Measurements from ENCODE around the gene RASA4.
"Not testable (repeated sequence)": the region's sequence is repeated elsewhere in the genome, so short reads cannot be mapped to it uniquely, and the experiment has no call there.

Gene RASA4

DNA sequence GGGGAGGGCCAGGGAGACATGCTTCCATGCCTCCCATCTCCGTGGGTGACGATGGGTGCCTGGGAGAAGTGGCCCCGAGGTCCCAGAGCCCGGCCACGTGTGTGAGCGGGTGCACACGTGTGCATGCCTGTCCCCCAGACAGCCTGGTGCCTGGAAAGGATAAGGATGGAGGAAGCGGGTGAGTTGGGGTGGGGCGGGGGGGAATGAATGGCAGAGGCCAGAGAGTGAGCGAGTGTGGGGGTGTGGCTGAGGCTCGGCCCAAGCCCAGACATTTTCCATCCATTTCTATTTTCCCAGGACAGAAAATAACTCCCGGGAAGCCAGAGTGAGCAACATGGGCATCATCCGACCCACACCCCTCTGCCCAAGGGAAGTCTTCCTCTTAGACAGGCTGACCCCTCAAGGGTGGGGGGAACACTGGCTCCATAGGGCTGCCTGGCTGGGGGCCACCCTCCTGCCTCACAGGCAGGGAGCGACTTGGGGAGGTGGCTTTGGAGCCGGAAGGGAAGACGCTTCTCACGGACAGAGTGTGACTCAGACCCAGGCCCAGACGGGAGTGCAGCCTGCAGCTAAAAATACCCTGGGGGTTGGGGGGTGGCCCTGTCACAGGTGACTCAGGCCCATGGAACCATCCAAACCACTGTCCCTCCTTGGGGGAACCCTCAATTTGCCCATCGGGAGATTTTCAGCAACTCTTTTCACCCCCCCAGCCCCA lies 12.0 kb downstream of the RASA4 start:
- not testable (repeated sequence) for DNase-seq

DNA sequence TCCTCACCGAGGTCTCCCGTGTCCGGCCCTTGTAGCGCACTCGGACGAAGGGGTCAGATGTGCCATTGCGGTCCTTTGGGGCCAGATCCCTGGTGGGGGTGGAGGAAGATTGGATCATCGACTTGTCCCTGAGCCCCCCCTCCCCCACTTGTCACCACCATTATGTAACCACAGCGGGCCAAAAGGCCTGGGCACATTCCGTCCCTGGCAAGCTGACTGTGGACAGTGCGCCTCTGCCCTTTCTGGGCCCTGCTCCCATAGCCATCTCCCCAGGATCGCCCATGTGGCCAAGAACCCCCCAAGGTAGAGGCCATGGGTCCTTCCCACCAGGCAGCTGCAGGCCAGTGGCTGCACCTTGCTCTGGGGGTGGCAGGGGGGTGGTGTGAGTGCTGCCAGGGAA lies 14.2 kb downstream of the RASA4 start:
- not testable (repeated sequence) for DNase-seq

DNA sequence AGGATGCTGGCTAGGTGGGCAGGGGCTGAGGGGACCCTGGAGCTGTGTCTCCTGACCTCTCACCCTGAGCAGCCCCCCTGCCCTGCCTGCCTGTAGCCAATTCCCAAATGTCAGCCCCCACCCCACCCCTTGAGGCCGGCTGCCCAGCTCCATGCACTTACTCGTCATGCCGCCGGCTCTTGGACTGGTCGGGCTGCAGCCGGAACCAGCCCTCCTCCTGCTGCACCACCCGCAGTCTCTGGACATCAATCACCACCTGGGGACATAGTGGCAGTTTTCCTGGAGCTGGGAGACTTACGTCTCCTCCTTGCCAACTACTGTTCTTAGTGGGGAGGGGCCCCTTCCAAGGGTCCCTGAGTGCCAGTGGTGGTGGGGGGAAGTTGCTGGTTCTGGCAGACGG lies 16.9 kb downstream of the RASA4 start:
- DNase-seq, result not testable (repeated sequence)

DNA sequence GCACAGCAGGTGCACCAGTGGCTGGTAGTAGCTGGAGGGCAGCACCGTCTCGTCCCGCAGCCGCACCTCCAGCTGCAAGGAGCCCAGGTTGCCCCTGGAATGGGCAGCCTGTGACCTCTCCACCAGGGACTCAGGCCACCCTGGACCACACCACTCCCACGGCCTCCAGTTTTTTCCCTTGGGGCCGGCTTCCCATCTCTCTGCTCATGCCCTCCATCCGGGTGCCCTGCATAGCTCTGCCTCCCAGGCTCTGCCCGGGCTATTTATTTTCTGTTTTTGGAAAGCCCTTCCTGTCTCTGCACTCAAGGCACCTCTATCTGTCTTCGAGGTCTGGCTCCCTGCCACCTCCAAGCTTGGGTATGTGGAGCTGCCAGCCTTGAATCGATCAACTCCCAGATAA lies 20.5 kb downstream of the RASA4 start:
- not testable (repeated sequence) for DNase-seq

DNA sequence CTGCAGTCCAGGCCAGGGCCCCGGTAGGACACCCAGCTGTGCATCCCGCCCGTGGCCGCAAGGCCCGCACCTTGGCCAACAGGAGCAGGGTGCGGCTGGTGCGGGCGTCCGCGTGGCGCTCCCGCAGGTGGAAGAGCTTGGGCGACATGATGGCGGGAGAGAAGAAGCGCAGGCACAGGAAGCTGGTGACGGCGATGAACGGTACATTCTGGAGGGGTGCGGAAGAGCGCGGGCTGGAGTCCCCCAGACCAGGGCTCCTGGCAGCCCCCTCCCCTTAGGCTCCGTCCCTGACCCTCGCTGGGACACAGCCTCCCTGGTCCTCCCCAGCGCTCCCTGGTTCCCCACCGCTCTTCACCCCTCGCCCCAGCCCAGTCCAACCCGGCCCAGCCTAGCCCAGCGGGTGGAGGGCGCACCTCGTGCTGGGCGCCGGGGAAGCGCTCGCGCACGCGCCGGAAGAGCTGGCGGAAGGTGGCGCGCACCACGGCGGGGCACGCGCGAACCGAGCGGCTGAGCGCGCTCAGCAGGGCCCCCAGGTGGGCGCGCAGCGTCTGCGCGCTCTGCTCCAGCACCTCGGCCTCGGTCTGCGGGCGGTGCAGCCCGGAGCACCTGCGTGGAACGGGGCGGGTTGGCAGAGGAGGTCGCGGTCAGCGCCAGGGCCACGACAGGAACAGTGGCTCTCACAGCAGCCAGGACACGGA lies 22.8 kb downstream of the RASA4 start:
- not testable (repeated sequence) for DNase-seq

DNA sequence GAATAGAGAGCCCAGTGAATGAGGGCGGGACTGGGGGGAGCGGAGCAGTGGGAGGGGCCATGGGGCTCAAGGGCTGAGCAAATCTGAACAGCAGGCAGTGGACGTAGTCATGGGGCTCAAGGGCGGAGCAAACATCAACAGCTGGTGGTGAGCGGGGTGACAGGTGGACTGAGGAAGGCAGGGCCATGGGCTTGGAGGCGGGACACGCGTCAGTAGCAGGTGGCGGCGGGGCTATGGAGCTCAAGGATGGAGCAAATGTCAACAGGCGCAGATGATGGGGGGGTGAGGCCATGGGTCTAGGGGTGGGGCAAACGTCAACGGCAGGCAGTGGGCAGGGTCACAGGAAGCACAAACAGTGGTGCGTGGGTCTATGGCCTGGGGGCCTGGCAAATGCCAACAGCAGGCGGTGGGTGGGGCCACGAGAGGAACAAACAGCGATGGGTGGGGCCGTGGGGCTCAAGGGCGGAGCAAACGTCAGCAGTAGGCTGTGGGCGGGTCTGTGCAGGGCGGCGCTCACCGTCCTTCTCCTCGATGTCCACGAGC lies 24.0 kb downstream of the RASA4 start:
- DNase-seq, result peak; percentile 33

DNA sequence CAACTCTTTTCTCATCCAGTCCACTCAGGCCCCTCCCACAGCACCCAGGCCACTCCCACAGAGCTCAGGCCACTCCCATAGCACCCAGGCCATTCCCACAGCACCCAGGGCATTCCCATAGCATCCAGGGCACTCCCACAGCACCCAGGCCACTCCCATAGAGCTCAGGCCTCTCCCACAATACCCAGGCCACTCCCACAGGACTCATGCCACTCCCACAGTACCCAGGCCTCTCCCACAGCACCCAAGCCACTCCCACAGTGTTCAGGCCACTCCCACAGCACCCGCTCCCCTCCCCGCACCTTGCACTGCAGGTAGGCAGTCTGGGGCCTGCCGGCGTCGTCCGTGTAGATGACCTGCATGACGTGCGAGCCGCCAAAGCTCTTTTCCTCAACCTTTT lies 26.7 kb downstream of the RASA4 start:
- DNase-seq, result not testable (repeated sequence)

DNA sequence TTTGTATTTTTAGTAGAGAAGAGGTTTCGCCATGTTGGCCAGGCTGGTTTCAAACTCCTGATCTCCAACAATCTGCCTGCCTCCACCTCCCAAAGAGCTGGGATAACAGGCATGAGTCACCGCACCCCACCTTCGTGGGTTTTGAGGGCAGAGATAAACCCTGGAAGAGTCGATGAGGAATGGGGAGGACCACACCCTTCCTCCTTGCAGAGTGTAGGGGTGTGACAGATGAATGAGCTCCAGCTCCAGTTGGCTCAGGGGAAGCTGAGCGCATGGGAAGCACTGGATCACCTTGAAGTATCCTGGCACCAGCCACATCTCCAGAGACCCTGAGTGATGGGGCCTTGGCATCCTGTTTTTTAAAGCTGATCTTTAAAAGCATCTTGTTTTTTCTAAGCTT lies 33.1 kb downstream of the RASA4 start:
- not testable (repeated sequence) for DNase-seq

DNA sequence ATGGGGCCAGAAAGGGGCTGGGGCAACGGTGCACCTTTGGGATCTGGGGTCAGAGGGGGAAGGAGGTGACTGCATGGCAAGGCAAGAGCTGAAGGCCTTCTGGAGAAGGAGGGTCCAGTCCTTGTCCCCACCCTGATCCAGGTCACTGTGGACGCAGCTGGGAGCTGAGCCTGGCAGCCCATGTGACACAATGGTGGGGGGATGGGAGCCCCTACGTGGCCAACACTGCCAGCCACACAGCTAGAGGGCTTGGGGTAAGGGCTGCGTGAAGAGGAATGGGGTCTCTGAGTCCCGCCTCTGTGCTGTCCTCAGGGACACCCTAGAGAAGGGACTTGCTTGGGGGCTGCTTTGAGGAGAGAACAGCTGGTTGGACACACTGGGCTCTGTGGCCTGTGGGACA lies 34.8 kb downstream of the RASA4 start:
- not testable (repeated sequence) for DNase-seq

DNA sequence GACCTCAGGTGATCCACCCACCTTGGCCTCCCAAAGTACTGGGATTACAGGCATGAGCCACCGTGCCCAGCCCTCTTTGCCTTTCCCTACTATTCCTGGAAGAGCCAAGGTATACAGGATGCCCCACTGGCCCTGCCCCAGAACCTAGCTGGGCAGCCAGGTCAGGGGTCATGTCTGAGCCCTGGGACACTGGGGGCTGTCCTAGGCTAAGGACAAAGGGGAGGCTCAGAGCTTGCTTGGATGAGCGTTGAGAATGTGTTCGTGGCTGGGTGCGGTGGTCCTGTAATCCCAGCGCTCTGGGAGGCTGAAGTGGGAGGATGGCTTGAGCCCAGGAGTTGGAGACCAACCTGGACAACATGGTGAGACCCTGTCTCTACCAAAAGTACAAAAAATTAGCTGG lies 38.1 kb downstream of the RASA4 start:
- peak; percentile 4 for DNase-seq

DNA sequence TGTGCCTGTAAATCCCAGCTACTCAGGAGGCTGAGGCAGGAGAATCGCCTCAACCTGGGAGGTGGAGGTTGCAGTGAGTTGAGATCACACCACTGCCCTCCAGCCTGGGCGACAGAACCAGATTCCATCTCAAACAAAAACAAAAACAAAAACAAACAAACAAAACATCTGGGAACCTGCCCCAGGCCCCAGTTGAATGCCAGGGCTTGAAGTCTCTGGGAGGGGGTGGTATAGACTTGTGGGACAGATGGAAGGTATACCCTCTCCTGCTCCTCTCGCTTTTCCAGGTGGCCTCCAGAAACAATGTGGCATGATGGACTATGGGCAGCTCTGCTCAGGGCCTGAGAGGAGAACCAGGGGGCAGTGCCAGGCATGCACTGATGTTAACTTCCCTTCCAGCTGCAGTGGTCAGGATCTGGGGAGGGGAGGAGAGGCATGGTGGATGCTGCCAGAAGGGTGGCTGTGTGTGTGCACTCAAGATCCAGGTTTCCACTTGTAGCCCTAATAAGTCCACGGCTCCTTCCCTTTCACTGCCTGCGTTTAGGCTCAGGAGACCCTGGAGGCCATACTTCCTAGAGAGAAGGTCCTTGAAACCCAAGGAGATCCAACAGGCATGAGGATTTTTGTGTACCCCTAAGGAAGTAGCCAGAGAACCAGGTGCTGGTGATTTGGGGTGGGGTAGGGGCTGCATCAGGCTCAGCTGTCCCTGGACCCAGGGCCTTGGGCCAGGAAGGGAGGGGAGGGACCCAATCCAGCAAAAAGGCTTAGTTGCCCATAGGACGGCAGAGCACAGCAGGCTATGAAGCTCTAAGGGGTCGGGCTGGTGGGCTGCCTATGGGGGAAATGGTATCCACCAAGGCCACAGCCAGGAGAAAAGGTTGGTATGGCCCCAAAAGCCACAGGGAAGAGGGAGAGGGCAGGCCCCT lies 39.0 kb downstream of the RASA4 start:
- DNase-seq, result not testable (repeated sequence)

DNA sequence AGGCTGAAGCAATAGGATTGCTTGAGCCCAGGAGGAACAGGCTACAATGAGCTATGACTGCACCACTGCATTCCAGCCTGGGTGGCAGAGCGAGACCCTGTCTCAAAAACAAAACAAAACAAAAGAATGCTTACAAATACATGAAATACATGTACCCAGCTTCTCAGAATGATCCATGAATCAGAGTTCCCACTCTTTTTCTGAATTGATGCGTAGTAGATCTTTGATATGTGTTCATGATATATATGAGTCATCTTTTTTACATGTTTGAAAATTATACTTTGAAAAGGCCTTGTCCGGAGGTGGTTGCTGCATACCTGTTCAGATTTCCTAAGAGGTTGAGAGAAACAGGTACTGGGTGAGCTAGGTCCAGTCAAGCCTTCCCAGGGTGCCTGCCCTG lies 40.2 kb downstream of the RASA4 start:
- not testable (repeated sequence) for DNase-seq

DNA sequence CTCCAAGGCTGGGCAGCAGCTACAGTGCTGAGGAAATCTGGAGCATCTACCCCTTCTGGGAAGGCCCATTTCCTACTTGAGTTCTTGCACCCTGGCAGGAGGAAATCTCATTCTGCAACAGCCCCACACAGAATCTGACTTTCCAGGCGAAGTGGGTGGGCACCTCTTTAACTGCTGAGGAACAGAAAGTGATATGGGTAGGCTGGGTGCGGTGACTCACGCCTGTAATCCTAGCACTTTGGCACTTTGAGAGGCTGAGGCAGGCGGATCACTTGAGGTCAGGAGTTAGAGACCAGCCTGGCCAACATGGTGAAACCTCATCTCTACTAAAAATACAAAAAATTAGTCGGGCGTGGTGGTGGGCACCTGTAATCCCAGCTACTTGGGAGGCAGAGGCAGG lies 41.9 kb downstream of the RASA4 start:
- DNase-seq, result not testable (repeated sequence)

DNA sequence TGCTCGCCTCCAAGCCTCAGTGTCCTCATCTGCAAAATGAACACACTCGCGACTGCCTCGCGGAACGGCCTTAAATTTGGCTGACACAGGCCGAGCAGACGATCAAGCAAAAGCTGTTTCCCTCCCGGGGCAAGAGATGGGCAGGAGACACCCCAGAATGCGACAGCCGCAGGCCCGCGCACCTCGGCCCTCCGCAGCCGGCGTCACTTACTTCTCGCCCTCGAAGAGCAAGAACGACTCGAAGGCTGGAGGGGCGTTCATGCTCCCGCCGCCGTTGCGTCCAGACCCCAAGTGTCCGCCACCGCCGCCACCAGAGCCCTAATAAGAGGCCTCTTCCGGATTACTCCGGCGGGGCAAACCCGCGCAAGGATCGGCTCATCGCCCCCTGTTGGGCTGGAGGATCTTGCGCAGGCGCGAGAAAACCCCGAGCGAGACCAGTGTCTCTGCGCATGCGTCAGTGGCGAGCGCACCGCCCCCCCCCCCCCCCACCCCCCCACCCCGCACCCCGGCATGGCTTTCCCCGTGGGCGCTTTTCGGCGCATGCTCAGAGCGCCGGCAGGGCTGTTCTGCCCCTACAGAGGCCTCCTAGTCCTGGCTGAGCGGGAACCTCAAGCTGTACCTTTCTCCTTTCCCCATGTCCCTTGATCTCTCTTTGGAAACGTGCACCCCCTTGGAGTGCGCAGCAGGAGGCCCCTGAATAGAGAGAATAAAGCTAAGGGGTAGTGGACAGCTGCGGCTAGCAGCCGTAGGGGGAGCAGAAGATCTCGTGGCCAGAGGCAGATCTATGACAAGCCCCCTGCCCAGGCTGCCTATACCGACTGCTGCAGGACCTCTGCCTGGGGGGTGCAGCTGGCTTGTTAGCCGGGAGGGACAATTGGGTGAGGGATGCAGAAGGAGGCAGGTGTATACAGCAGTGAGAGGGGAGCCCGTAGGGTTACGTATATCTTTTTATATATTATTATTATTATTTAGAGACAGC lies 44.0 kb downstream of the RASA4 start, which contains the start of gene POLR2J3:
TSS of gene POLR2J3 (minus strand) at position 323 of the 979 bp plus-strand sequence. CDS start at position 261, 62 bp downstream.
- DNase-seq, result peak; percentile 100

DNA sequence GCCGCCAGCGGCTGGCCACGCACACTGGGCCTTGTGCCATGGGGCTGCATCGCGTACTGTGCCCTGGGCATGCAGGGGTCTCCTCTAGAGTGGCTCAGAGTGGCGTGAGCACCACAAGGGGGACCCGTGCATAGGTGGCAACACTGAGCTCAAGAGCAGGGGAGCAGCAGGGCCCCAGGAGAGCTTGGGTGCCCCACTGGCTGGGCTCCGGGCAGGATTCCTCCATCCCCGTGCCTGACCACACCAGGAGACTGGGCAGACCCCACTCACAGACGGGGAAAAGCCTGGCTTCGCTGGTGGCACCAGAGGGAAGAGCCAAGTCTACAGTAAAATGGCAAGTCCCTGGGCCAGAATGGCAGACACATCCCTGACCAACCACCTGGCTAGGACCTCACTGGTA lies 47.9 kb downstream of the RASA4 start:
- DNase-seq, result not testable (repeated sequence)

DNA sequence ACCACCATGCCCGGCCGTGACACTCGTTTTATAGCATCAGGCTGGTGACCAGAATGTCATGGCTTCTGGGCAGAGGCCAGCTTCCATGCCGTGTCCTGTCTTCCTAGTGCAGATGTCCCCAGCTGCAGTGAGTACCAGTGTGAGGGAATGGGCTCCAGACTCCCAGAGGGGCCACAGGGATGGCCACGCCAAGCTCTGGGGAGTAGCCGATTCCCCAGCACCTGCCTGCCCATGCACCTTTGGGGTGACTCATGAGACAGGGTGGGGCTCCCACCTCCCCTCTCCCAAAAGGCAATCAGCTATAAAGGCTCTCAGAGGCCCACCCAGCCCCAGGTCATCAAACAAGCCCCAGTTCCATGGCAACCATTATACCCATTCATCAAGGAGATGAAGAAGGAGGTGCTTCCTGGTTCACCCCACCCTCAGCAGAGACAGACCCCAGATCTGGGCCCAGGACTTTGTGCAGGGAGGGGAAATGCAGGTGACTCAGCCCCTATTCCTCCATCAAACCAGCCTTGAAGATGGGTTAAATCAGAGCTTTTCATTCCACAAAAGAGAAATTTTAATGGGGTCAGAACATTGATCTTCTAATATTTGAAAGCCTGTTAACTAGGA lies 65.6 kb downstream of the RASA4 start, which contains the start of gene SPDYE2:
TSS of gene SPDYE2 (plus strand) at position 419 of the 615 bp plus-strand sequence. CDS start 2,030 bp downstream, outside the sequence.
- not testable (repeated sequence) for DNase-seq

DNA sequence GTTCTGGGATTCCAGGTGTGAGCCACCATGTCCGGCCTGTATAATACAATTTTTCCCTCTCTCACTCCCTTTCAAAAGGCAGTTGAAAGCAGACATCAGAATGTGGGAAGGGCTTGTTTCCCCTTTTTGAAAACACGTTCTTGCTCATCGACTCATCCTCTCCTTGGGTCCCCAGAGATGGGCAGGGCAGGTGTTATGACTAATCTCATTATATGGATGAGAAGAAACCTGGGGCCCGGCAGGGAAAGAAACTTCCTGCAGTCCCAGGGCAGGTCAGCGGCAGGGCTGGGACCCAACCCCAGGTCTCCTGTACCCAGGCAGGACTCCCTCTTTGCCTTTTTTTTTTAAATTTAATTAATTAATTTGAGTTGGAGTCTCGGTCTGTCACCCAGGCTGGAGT lies 70.2 kb downstream of the RASA4 start:
- DNase-seq, result not testable (repeated sequence)

DNA sequence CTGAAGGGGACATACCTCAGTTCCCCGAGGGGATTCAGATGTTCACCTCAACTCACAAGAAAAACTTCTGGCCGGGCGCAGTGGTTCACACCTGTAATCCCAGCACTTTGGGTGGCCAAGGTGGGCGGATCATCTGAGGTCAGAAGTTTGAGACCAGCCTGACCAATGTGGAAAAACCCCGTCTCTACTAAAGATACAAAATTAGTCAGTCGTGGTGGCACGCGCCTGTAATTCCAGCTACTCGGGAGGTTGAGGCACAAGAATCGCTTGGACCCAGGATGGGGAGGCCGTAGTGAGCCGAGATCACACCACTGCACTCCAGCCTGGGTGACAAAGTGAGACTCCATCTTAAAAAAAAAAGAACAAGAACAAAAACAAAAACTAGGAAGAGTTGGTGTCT lies 71.3 kb downstream of the RASA4 start:
- not testable (repeated sequence) for DNase-seq

DNA sequence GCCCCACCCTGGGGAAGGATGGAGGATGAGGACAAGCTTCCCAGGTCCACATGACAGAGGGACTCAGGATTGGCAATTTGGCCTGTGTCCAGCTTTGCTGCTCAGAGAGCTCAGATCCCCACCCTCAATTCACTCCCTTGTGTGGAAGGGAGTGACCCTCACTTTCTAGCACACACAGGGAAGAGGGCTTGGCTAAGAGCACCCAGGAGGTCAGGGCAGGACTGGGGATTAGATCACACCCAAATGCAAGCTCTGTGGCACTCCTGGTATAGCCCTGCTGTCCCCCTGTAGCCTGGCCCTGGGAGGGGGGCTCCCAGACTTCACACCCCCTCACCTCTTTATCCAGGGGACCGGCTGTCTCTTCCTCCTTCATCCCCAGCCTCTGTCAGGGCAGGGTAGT lies 72.2 kb downstream of the RASA4 start:
- DNase-seq, result not testable (repeated sequence)

DNA sequence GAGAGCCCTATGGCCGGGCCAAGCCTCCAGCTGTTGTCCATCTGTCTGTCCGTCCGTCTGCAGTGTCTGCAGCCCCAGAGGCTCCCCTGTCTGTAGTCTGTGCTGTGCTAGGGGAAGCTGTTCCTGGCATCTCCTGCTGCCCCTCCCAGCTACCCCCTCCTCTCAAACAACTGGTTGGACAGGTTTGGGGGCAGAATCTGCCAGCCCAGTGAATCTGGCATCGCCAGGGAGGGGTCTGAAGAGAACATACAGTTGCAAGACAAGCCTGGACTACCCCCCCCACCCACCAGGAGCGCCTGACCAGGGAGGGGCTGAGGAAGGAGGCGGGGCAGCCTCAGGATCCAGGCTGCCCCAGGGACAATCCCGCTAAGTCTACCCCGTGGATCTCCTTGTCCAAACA lies 73.0 kb downstream of the RASA4 start, which contains the start of gene UPK3BL2:
TSS of gene UPK3BL2 (minus strand) at position 101 of the 400 bp plus-strand sequence. CDS start at position 41, 60 bp downstream.
- DNase-seq, result not testable (repeated sequence)

DNA sequence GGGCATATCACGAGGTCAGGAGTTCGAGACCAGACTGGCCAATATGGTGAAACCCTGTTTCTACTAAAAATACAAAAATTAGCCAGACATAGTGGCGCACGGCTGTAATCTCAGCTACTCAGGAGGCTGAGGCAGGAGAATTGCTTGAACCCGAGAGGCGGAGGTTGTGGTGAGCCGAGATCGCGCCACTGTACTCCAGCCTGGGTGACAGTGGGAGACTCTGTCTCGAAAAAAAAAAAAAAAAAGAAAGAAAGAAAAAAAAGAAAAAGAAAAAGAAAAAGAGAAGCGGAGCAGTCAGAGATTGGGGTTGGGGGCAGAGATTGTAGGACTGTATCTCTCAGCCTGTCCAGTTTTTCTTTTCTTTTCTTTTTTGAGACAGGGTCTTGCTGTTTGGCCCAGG lies 73.8 kb downstream of the RASA4 start:
- DNase-seq, result not testable (repeated sequence)

Measured in effector CD4-positive, alpha-beta T cell (primary cell).